Epithelial cell of proximal tubule (primary cell): ENCODE results near the gene RAPGEF1. TPM values are rescaled to one million over a fixed set of nuclear protein-coding genes. Genes with fewer than 3 reads are reported as not detected.

Source experiments
- DNase-seq: peaks from one replicate; pipeline ENCODE4 v3.0.0-alpha.2; 2011; ENCODE audit warnings: low read depth
- H3K4me3 ChIP-seq: 2 replicates; pipeline ENCODE4 v1.5.1; 2011; ENCODE audit warnings: low read depth, mild to moderate bottlenecking, low read length
- total RNA-seq: library from RNA; depleted of rRNA; stranded (reverse); fragments of >200 nt; gene quantifications from 2 replicates; pipeline ENCODE4 v1.2.3, GENCODE V29; 2015
- TF ChIP-seq, protein P1 (sequence below): conservative IDR thresholded peaks from 2 replicates; pipeline ENCODE4 v1.5.1; 2012; ENCODE audit warnings: low read depth, mild to moderate bottlenecking, low read length

RAPGEF1 gene
- total RNA-seq, 1 donor from 2014 or later: 34.8 TPM

DNA sequence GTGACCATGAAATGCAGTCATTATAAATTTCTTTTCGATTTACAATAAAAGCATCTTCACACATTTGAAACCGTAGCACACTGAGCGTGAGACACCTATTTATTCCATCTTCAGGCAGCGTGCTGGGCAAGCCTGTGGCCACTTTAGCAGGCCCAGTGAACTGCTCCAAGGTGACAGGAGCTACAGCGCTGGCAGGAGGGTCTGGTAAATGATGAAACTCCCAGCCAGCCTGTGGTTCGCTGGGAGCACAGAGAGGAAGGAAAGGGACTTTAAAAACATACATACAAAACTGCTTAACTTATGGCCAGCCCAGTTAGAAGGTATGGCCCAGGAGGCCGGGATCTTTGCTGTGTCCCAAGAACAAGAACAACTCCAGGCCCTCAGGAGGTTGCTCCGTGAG, 5.1 kb downstream of the RAPGEF1 start:
- no peak overlapping the region for H3K4me3 ChIP-seq
- TF ChIP-seq, protein P1, sequence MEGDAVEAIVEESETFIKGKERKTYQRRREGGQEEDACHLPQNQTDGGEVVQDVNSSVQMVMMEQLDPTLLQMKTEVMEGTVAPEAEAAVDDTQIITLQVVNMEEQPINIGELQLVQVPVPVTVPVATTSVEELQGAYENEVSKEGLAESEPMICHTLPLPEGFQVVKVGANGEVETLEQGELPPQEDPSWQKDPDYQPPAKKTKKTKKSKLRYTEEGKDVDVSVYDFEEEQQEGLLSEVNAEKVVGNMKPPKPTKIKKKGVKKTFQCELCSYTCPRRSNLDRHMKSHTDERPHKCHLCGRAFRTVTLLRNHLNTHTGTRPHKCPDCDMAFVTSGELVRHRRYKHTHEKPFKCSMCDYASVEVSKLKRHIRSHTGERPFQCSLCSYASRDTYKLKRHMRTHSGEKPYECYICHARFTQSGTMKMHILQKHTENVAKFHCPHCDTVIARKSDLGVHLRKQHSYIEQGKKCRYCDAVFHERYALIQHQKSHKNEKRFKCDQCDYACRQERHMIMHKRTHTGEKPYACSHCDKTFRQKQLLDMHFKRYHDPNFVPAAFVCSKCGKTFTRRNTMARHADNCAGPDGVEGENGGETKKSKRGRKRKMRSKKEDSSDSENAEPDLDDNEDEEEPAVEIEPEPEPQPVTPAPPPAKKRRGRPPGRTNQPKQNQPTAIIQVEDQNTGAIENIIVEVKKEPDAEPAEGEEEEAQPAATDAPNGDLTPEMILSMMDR: no peak
- DNase-seq: no peak

GRCh38 chr9:131734165-131734610, 5.7 kb downstream of the RAPGEF1 start:
- no peak overlapping the region for H3K4me3 ChIP-seq
- TF ChIP-seq, protein P1: no peak
- DNase-seq: no peak

- peak; percentile 94 for DNase-seq
- TF ChIP-seq, protein P1: no peak
- peak overlapping the region; percentile 22 for H3K4me3 ChIP-seq
Measured at GRCh38 chr9:131733541-131734061, 6.3 kb downstream of the RAPGEF1 start.

DNA sequence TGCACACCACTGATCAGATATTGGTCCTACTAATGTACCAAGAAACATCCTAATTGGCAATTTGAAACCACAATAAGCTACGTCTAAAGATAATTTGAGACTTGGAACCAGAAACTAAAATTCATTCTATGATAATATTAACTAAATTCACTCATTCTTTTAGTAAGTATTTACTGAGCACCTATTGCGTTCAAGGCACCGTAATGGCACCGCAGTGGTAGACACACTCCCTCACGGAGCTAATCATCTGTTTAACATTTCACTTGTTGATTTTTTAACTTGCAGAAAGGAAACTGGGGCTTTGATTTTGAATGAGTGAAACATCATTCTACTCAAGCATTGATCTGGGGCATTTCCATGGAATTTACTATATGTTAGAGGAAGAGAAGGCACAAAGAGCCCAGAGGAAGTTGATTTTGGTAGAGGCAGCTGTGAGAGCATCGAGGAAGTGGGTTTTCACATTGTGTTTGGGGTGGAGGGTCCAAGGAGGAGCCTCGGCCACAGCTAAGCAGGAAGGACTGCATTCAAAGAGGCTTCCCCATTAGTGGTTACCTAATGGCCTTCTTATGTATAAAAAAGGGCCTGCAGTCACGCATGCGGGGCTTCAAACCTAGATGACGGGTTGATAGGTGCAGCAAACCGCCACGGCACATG, 7.1 kb downstream of the RAPGEF1 start:
- no peak for DNase-seq
- TF ChIP-seq, protein P1: no peak
- H3K4me3 ChIP-seq: no peak overlapping the region

DNA sequence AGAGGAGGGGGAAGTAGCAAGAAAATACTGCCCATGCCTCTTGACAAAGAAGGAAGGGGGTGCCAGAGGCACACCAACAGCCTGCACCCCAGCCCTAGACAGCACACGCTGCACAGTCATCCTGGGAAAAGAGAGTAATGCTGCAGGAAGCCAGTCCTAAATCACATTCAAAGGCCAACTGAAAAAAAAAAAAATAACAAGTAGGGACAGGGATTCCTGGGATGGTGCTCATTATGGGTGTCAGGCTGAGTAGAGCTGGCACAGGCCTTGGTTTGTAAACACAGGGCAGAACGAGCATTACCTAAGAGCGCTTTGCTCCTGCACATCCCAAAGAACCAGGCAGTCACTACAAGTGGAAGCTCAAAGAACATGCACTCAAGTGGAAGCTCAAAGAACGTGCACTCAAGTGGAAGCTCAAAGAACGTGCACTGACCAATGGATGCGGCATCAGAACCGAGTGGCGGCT, 7.8 kb downstream of the RAPGEF1 start:
- DNase-seq: no peak
- TF ChIP-seq, protein P1: no peak
- H3K4me3 ChIP-seq: no peak overlapping the region

- no peak for DNase-seq
Measured at GRCh38 chr9:131731644-131732043, 8.2 kb downstream of the RAPGEF1 start.

More at GRCh38 chr9:131731644-131732043, 8.2 kb downstream of the RAPGEF1 start:
- TF ChIP-seq, protein P1: no peak
- H3K4me3 ChIP-seq: no peak overlapping the region
